Liver (tissue), 3 donors: Measurements from ENCODE around the gene GNG4.

Experiments used
- EGR1 ChIP-seq, 2 donors: IDR thresholded peaks; 2 replicates each; pipeline ENCODE4 v1.6.1; 2016 to 2018; ENCODE audit warnings: antibody characterized with exemption in 2 of 2, low read depth in 2 of 2
- FOXA1 ChIP-seq: IDR thresholded peaks from 2 replicates; pipeline ENCODE4 v1.6.1; 2016; ENCODE audit warnings: antibody characterized with exemption
- GABPA ChIP-seq, 2 donors: IDR thresholded peaks in 1 of 2; conservative IDR thresholded peaks in 1 of 2; 2 replicates each; pipeline ENCODE4 v1.6.1; 2016; ENCODE audit warnings: antibody characterized with exemption in 2 of 2, mild to moderate bottlenecking in 1 of 2, moderate library complexity in 1 of 2
- JUND ChIP-seq, 2 donors: IDR thresholded peaks; 2 replicates each; pipeline ENCODE4 v1.6.1; 2016; ENCODE audit warnings: antibody characterized with exemption in 2 of 2
- RAD21 ChIP-seq, 2 donors: IDR thresholded peaks; 2 replicates each; pipeline ENCODE4 v1.6.1; 2016; ENCODE audit warnings: antibody characterized with exemption in 2 of 2, mild to moderate bottlenecking in 2 of 2
- REST ChIP-seq: IDR thresholded peaks from 2 replicates; pipeline ENCODE4 v1.6.1; 2016; ENCODE audit warnings: antibody characterized with exemption, mild to moderate bottlenecking
- RXRA ChIP-seq, 2 donors: IDR thresholded peaks; 2 replicates each; pipeline ENCODE4 v1.6.1; 2017 to 2018; ENCODE audit warnings: antibody characterized with exemption in 2 of 2, mild to moderate bottlenecking in 1 of 2
- SP1 ChIP-seq: IDR thresholded peaks from 2 replicates; pipeline ENCODE4 v1.6.1; 2018; ENCODE audit warnings: antibody characterized with exemption, mild to moderate bottlenecking
- ZBTB33 ChIP-seq: IDR thresholded peaks from 2 replicates; pipeline ENCODE4 v1.6.1; 2016; ENCODE audit warnings: antibody characterized with exemption
- TF ChIP-seq, protein P1 (sequence below): fragments of 150-350 bp; IDR thresholded peaks from 2 replicates; pipeline ENCODE4 v1.5.1; 2017; ENCODE audit warnings: improper control_type of control experiment, low read depth, low read length; ENCODE audit not compliant: missing input control
- TF ChIP-seq, protein P2 (sequence below): IDR thresholded peaks from 2 replicates; pipeline ENCODE4 v1.6.1; 2016; ENCODE audit warnings: antibody characterized with exemption
- donor health status: healthy.
- donor health status: healthy.

DNA sequence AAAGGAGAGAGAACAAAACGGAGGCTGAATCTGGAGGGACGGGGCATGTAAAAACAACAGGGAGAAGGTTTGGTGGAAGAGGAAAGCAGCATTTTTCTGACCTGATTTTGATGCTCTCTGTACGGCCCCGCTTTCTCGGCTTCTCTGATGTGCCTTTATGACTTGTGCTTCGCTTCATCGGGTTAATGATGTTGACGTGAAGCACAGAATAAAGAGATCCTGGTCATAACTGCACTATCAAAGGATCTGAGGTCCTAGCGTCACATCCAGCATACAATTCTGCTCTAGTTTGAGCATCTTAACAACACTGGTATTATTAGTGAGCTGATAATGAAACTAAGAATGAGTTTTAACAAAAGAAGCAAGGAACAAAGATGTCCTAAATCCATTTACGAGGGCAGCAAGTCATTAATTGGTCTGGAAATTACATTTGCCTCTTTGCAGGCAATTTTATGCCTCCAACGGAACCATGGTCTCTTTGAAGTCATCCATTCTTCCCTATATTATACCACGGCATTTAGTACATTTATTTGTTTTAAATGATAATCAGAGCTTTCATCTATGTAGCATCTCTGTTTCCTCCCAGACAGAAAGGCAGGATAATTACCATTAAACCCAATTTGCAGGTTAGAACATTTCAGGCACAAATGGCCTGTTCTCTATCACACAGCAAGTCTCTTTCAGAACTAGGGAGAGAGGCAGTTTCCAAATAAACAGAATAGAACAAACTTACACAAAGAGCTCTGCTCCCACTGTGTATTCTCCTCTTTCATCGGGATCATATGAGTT lies 100.0 kb downstream of the GNG4 start:
- TF ChIP-seq RXRA (IDR thresholded peaks at IDR 0.05) (no peak), REST (no peak), FOXA1 (no peak), SP1 (no peak), JUND (IDR thresholded peaks at IDR 0.05) (no peak), ZBTB33 (no peak), EGR1 (IDR thresholded peaks at IDR 0.05; ENCODE audit: low read depth in 2 of 2) (no peak), RAD21 (IDR thresholded peaks at IDR 0.05) (no peak), GABPA (IDR thresholded peaks at IDR 0.05 in 1 of 2, conservative IDR thresholded peaks at IDR 0.05 in 1 of 2) (no peak)
- TF ChIP-seq, protein P1, sequence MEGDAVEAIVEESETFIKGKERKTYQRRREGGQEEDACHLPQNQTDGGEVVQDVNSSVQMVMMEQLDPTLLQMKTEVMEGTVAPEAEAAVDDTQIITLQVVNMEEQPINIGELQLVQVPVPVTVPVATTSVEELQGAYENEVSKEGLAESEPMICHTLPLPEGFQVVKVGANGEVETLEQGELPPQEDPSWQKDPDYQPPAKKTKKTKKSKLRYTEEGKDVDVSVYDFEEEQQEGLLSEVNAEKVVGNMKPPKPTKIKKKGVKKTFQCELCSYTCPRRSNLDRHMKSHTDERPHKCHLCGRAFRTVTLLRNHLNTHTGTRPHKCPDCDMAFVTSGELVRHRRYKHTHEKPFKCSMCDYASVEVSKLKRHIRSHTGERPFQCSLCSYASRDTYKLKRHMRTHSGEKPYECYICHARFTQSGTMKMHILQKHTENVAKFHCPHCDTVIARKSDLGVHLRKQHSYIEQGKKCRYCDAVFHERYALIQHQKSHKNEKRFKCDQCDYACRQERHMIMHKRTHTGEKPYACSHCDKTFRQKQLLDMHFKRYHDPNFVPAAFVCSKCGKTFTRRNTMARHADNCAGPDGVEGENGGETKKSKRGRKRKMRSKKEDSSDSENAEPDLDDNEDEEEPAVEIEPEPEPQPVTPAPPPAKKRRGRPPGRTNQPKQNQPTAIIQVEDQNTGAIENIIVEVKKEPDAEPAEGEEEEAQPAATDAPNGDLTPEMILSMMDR = no peak
- TF ChIP-seq, protein P2, sequence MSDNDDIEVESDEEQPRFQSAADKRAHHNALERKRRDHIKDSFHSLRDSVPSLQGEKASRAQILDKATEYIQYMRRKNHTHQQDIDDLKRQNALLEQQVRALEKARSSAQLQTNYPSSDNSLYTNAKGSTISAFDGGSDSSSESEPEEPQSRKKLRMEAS = no peak
